H9 (cell line): ENCODE data around the gene TBX5. TPM values are rescaled to one million over a fixed set of nuclear protein-coding genes. Genes with fewer than 3 reads are reported as not detected.

Source experiments
- DNase-seq: peaks from one replicate; pipeline ENCODE4 v3.0.0-alpha.2; 2017
- H2AFZ ChIP-seq: one replicate; pipeline ENCODE4 v1.6.1; 2013; ENCODE audit warnings: mild to moderate bottlenecking, low read length, control low read depth, moderate library complexity
- H2AK5ac ChIP-seq: 2 replicates; pipeline ENCODE4 v1.6.1; 2013; ENCODE audit warnings: low read length, control low read depth, mixed read lengths; ENCODE audit not compliant: insufficient read length
- H2BK120ac ChIP-seq: one replicate; pipeline ENCODE4 v1.6.1; 2013; ENCODE audit warnings: low read depth, mild to moderate bottlenecking, low read length, control low read depth, inconsistent platforms; ENCODE audit not compliant: poor library complexity, severe bottlenecking
- H2BK12ac ChIP-seq: 2 replicates; pipeline ENCODE4 v1.6.1; 2013; ENCODE audit warnings: low read length, control low read depth, mixed read lengths, low read depth; ENCODE audit not compliant: insufficient read length
- H2BK15ac ChIP-seq: 2 replicates; pipeline ENCODE4 v1.6.1; 2013; ENCODE audit warnings: low read depth, low read length, control low read depth
- H2BK20ac ChIP-seq: one replicate; pipeline ENCODE4 v1.6.1; 2013; ENCODE audit warnings: low read depth, mild to moderate bottlenecking, low read length, control low read depth, inconsistent platforms; ENCODE audit not compliant: poor library complexity, severe bottlenecking
- H2BK5ac ChIP-seq: 2 replicates; pipeline ENCODE4 v1.6.1; 2013; ENCODE audit warnings: low read length, control low read depth, mixed read lengths; ENCODE audit not compliant: insufficient read length
- H3K14ac ChIP-seq: 2 replicates; pipeline ENCODE4 v1.6.1; 2013; ENCODE audit warnings: low read length, control low read depth; ENCODE audit not compliant: insufficient read depth
- H3K18ac ChIP-seq: 2 replicates; pipeline ENCODE4 v1.6.1; 2013; ENCODE audit warnings: low read depth, mild to moderate bottlenecking, mixed read lengths, low read length, control low read depth; ENCODE audit not compliant: insufficient read length
- H3K23ac ChIP-seq: 2 replicates; pipeline ENCODE4 v1.6.1; 2013; ENCODE audit warnings: low read length, control low read depth, mixed read lengths, low read depth; ENCODE audit not compliant: insufficient read length
- H3K23me2 ChIP-seq: 2 replicates; pipeline ENCODE4 v1.6.1; 2013; ENCODE audit warnings: low read depth, mild to moderate bottlenecking, mixed read lengths, low read length, control low read depth; ENCODE audit not compliant: insufficient read length, poor library complexity, severe bottlenecking
- H3K27ac ChIP-seq: 2 replicates; pipeline ENCODE4 v1.5.1; 2013; ENCODE audit warnings: low read length, control low read depth, mixed read lengths, low read depth; ENCODE audit not compliant: insufficient read length
- H3K27me3 ChIP-seq: 2 replicates; pipeline ENCODE4 v1.6.1; 2013; ENCODE audit warnings: low read length, control low read depth, inconsistent platforms; ENCODE audit not compliant: insufficient read depth
- H3K4ac ChIP-seq: 2 replicates; pipeline ENCODE4 v1.6.1; 2013; ENCODE audit warnings: low read depth, mild to moderate bottlenecking, control low read depth, inconsistent platforms, low read length, moderate library complexity
- H3K4me1 ChIP-seq: 2 replicates; pipeline ENCODE4 v1.6.1; 2013; ENCODE audit warnings: low read length, control low read depth, inconsistent platforms; ENCODE audit not compliant: insufficient read depth
- H3K4me2 ChIP-seq: 2 replicates; pipeline ENCODE4 v1.6.1; 2013; ENCODE audit warnings: low read length, control low read depth, mixed read lengths; ENCODE audit not compliant: insufficient read length, insufficient read depth
- H3K56ac ChIP-seq: 2 replicates; pipeline ENCODE4 v1.6.1; 2013; ENCODE audit warnings: low read depth, mild to moderate bottlenecking, mixed read lengths, low read length, control low read depth; ENCODE audit not compliant: insufficient read length
- H3K79me1 ChIP-seq: 2 replicates; pipeline ENCODE4 v1.6.1; 2013; ENCODE audit warnings: low read depth, mild to moderate bottlenecking, moderate library complexity, low read length, control low read depth, inconsistent platforms; ENCODE audit not compliant: insufficient read depth, poor library complexity, severe bottlenecking
- H3K79me2 ChIP-seq: 2 replicates; pipeline ENCODE4 v1.6.1; 2013; ENCODE audit warnings: low read length, control low read depth, inconsistent platforms; ENCODE audit not compliant: insufficient read depth
- H3K9ac ChIP-seq: 2 replicates; pipeline ENCODE4 v1.6.1; 2013; ENCODE audit warnings: low read length, control low read depth, mixed read lengths; ENCODE audit not compliant: insufficient read length; ENCODE audit errors: extremely low read depth
- H3K9me3 ChIP-seq: one replicate; pipeline ENCODE4 v1.6.1; 2013; ENCODE audit warnings: low read depth, low read length, inconsistent platforms; ENCODE audit not compliant: control insufficient read depth
- H3T11ph ChIP-seq: one replicate; pipeline ENCODE4 v1.6.1; 2013; ENCODE audit warnings: mild to moderate bottlenecking, low read length, control low read depth, inconsistent platforms
- H4K20me1 ChIP-seq: one replicate; pipeline ENCODE4 v1.6.1; 2013; ENCODE audit not compliant: control insufficient read depth, insufficient read length, insufficient read depth
- H4K5ac ChIP-seq: 2 replicates; pipeline ENCODE4 v1.6.1; 2013; ENCODE audit warnings: low read depth, mild to moderate bottlenecking, mixed read lengths, low read length, control low read depth; ENCODE audit not compliant: insufficient read length
- H4K8ac ChIP-seq: replicated peaks from 2 replicates; pipeline ENCODE4 v1.6.1; 2013; ENCODE audit warnings: low read length, control low read depth, mixed read lengths, low read depth; ENCODE audit not compliant: insufficient read length
- H4K91ac ChIP-seq: 2 replicates; pipeline ENCODE4 v1.6.1; 2013; ENCODE audit warnings: low read depth, mild to moderate bottlenecking, moderate library complexity, mixed read lengths, low read length, control low read depth; ENCODE audit not compliant: insufficient read length
- H3K27ac Mint-ChIP-seq, 3 experiments: 2 replicates in 2 of 3; 3 replicates in 1 of 3; pipeline ENCODE4 v1.8.0; 2020 to 2021; ENCODE audit warnings: mixed read lengths in 3 of 3, mild to moderate bottlenecking in 1 of 3, moderate library complexity in 1 of 3
- H3K27me3 Mint-ChIP-seq: 2 replicates; pipeline ENCODE4 v1.8.0; 2021; ENCODE audit warnings: low read depth, mild to moderate bottlenecking, moderate library complexity, mixed read lengths
- H3K36me3 Mint-ChIP-seq, 3 experiments: 2 replicates in 2 of 3; 3 replicates in 1 of 3; pipeline ENCODE4 v1.8.0; 2020 to 2021; ENCODE audit warnings: low read depth in 3 of 3, mixed read lengths in 3 of 3; ENCODE audit not compliant: insufficient read depth in 1 of 3
- H3K4me1 Mint-ChIP-seq, 2 experiments: 2 replicates each; pipeline ENCODE4 v1.8.0; 2020; ENCODE audit warnings: mixed read lengths in 2 of 2
- H3K4me3 Mint-ChIP-seq, 2 experiments: 2 replicates in 1 of 2; 3 replicates in 1 of 2; pipeline ENCODE4 v1.8.0; 2020 to 2021; ENCODE audit warnings: mild to moderate bottlenecking in 2 of 2, mixed read lengths in 2 of 2, moderate library complexity in 1 of 2
- H3K9me3 Mint-ChIP-seq, 2 experiments: 2 replicates in 1 of 2; 3 replicates in 1 of 2; pipeline ENCODE4 v1.8.0; 2020; ENCODE audit warnings: mild to moderate bottlenecking in 2 of 2, mixed read lengths in 2 of 2, moderate library complexity in 1 of 2
- WGBS: extraction: QIAGEN DNeasy Blood & Tissue Kit; methylation state at CpG from one replicate; pipeline ENCODE4 v1.1.7; 2013; ENCODE audit warnings: missing lambda C conversion rate, low lambda C conversion rate, mixed read lengths; ENCODE audit not compliant: insufficient read length; ENCODE audit errors: extremely low coverage; 5-methylcytosine and 5-hydroxymethylcytosine counted together
- total RNA-seq: library from RNA; stranded (reverse); gene quantifications from 2 replicates; pipeline ENCODE4 v1.2.1, GENCODE V29; 2021
- TF ChIP-seq, protein P1 (sequence below): fragments of 200-600 bp; sonication (generic); conservative IDR thresholded peaks from 3 replicates; pipeline ENCODE4 v1.8.0; 2021; ENCODE audit warnings: antibody characterized with exemption, mild to moderate bottlenecking

TBX5 gene
- total RNA-seq, 1 experiment from 2014 or later: not detected

DNA sequence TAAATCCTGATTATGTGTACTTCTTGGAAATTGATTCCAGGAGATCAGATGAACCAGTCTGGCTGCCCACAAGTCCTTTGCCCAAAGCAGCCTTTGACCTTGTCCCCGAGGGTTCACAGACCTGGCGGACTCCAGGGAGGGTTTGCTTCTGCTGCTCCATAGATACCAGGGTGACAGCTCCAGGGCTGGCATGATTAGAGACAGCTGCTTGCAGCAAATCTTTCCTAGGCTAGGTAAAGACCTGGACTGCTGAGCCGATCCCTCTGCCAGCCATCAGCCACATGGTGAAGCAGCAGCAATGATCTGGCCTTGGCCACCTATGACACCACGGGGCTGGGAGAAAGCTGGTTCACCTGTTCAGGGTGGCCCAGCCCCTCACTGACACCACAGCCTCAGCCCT, 10.1 kb upstream of the TBX5 start:
- Histone ChIP-seq H3K9me3 (no peaks in the 10 kb centered on the region), H3K4ac (no peak overlapping the region), H3K23ac (no peak overlapping the region), H3K9ac (no peak overlapping the region), H3K79me2 (no peaks in the 10 kb centered on the region), H3K14ac (no peak overlapping the region), H3K27ac (no peak overlapping the region), H4K20me1 (no peaks in the 10 kb centered on the region), H2AFZ (no peak overlapping the region), H2BK15ac (no peak overlapping the region), H3K23me2 (no peaks in the 10 kb centered on the region), H2BK20ac (no peak overlapping the region), H2BK120ac (no peak overlapping the region), H3K79me1 (no peaks in the 10 kb centered on the region), H2BK5ac (no peak overlapping the region), H3K27me3 (peaks cover 75% of the 10 kb centered on the region), H4K8ac (no peak overlapping the region), H4K91ac (no peak overlapping the region), H3K18ac (no peak overlapping the region), H3K56ac (no peak overlapping the region), H3K4me1 (no peaks in the 10 kb centered on the region), H3K4me2 (no peak overlapping the region), H2BK12ac (no peak overlapping the region), H2AK5ac (no peak overlapping the region), H4K5ac (no peak overlapping the region), H3T11ph (no peak overlapping the region)
- H3K4me3 Mint-ChIP-seq: no peak overlapping the region
- H3K27ac Mint-ChIP-seq: no peak overlapping the region
- H3K27me3 Mint-ChIP-seq: peaks cover 99% of the 10 kb centered on the region
- no CpG with 5 or more reads among the region's 4 CpGs for WGBS
- no peaks in the 10 kb centered on the region; a peak in 1 of 7 replicates for H3K36me3 Mint-ChIP-seq
- no peak for DNase-seq
- peaks cover 0 to 3% of the 10 kb centered on the region in 2 experiments; a peak in 1 of 5 replicates for H3K9me3 Mint-ChIP-seq
- TF ChIP-seq, protein P1, sequence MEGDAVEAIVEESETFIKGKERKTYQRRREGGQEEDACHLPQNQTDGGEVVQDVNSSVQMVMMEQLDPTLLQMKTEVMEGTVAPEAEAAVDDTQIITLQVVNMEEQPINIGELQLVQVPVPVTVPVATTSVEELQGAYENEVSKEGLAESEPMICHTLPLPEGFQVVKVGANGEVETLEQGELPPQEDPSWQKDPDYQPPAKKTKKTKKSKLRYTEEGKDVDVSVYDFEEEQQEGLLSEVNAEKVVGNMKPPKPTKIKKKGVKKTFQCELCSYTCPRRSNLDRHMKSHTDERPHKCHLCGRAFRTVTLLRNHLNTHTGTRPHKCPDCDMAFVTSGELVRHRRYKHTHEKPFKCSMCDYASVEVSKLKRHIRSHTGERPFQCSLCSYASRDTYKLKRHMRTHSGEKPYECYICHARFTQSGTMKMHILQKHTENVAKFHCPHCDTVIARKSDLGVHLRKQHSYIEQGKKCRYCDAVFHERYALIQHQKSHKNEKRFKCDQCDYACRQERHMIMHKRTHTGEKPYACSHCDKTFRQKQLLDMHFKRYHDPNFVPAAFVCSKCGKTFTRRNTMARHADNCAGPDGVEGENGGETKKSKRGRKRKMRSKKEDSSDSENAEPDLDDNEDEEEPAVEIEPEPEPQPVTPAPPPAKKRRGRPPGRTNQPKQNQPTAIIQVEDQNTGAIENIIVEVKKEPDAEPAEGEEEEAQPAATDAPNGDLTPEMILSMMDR: no peak
- H3K4me1 Mint-ChIP-seq: peaks cover 0 to 13% of the 10 kb centered on the region in 2 experiments; a peak in 2 of 4 replicates
